Measurements from ENCODE around the gene ITPR3.

ITPR3 gene

GRCh38 chr6:33607784-33608161, 13.3 kb upstream of the ITPR3 start:
- no peak for TF ChIP-seq FOXM1 (IDR thresholded peaks at IDR 0.05; ENCODE audit: borderline replicate concordance, low read depth)
- no peak for TF ChIP-seq REST (IDR thresholded peaks at IDR 0.05; ENCODE audit: low read depth)
- TF ChIP-seq, protein P1, sequence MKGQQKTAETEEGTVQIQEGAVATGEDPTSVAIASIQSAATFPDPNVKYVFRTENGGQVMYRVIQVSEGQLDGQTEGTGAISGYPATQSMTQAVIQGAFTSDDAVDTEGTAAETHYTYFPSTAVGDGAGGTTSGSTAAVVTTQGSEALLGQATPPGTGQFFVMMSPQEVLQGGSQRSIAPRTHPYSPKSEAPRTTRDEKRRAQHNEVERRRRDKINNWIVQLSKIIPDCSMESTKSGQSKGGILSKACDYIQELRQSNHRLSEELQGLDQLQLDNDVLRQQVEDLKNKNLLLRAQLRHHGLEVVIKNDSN (IDR thresholded peaks at IDR 0.05): peak; percentile 65
- TF ChIP-seq RAD21 (IDR thresholded peaks at IDR 0.05; ENCODE audit: low read depth): peak; percentile 87
- no peak for TF ChIP-seq EGR1 (IDR thresholded peaks at IDR 0.05)
- peak; percentile 54 for TF ChIP-seq MAX (IDR thresholded peaks at IDR 0.05)
- TF ChIP-seq YY1 (IDR thresholded peaks at IDR 0.05; ENCODE audit: low read depth): no peak
- TF ChIP-seq TCF12 (IDR thresholded peaks at IDR 0.05; ENCODE audit: low read depth): no peak
- TF ChIP-seq TEAD4 (IDR thresholded peaks at IDR 0.05): no peak

DNA sequence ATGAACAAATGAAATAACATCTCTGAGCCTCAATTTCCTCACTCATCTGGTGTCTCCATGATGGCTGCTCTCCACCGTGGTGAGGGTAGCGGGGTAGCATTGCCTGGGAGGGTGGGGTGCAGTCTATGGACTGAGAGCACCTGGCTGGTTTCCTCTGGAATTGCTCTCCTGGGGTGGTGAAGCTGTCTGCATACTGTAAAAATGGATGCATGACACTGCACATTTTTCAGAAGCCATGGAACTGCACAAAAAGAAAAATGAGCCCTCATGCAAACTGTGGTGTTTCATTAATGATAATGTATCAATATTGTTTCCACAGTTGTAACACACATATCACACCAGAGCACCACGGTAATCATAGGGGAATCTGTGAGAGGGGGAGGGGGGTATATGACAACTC, 12.1 kb upstream of the ITPR3 start:
- TF ChIP-seq TEAD4 (IDR thresholded peaks at IDR 0.05) (no peak), TAF1 (IDR thresholded peaks at IDR 0.05; ENCODE audit: low read depth) (no peak), RAD21 (IDR thresholded peaks at IDR 0.05; ENCODE audit: low read depth) (no peak), NFIC (IDR thresholded peaks at IDR 0.05) (no peak), TCF12 (IDR thresholded peaks at IDR 0.05; ENCODE audit: low read depth) (no peak), YY1 (IDR thresholded peaks at IDR 0.05; ENCODE audit: low read depth) (no peak), FOXM1 (IDR thresholded peaks at IDR 0.05; ENCODE audit: borderline replicate concordance, low read depth) (no peak), ZBTB7A (IDR thresholded peaks at IDR 0.05; ENCODE audit: low read depth) (no peak), EP300 (IDR thresholded peaks at IDR 0.05; ENCODE audit: borderline replicate concordance) (no peak), EGR1 (IDR thresholded peaks at IDR 0.05) (no peak), CEBPB (IDR thresholded peaks at IDR 0.05) (no peak), CREB1 (IDR thresholded peaks at IDR 0.05; ENCODE audit: low read depth) (no peak), MAX (IDR thresholded peaks at IDR 0.05) (no peak), REST (IDR thresholded peaks at IDR 0.05; ENCODE audit: low read depth) (no peak)
- TF ChIP-seq, protein P1 (IDR thresholded peaks at IDR 0.05): no peak

GRCh38 chr6:33609528-33609927, 11.6 kb upstream of the ITPR3 start:
- TF ChIP-seq EP300 (IDR thresholded peaks at IDR 0.05; ENCODE audit: borderline replicate concordance) (no peak), MAX (IDR thresholded peaks at IDR 0.05) (no peak), CEBPB (IDR thresholded peaks at IDR 0.05) (no peak), NFIC (IDR thresholded peaks at IDR 0.05) (no peak), YY1 (IDR thresholded peaks at IDR 0.05; ENCODE audit: low read depth) (no peak), FOXM1 (IDR thresholded peaks at IDR 0.05; ENCODE audit: borderline replicate concordance, low read depth) (no peak), ZBTB7A (IDR thresholded peaks at IDR 0.05; ENCODE audit: low read depth) (no peak), EGR1 (IDR thresholded peaks at IDR 0.05) (no peak), TCF12 (IDR thresholded peaks at IDR 0.05; ENCODE audit: low read depth) (no peak), RAD21 (IDR thresholded peaks at IDR 0.05; ENCODE audit: low read depth) (no peak), CREB1 (IDR thresholded peaks at IDR 0.05; ENCODE audit: low read depth) (no peak), REST (IDR thresholded peaks at IDR 0.05; ENCODE audit: low read depth) (no peak), TEAD4 (IDR thresholded peaks at IDR 0.05) (no peak), TAF1 (IDR thresholded peaks at IDR 0.05; ENCODE audit: low read depth) (no peak)
- TF ChIP-seq, protein P1 (IDR thresholded peaks at IDR 0.05): no peak

DNA sequence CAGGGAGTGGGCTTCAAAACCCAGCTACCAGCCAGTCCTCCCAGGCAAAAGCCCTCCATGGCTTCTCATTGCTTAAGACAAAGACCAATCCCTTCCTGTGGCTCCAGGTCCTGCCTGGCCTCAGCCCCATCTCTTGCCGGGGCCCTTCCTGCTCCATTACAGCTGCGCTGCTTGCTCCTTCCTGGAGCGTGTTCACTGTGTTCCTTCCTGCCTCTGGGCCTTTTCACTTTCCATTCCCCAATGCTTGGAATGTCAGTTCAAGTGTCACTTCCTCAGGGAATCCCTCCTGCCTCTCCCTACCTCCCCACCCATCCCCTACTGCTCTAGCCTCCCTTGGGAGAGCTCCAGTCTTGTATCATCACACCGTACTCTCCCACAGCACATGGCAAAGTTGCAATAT, 11.1 kb upstream of the ITPR3 start:
- TF ChIP-seq YY1 (IDR thresholded peaks at IDR 0.05; ENCODE audit: low read depth): no peak
- TF ChIP-seq, protein P1 (IDR thresholded peaks at IDR 0.05): no peak
- TF ChIP-seq TAF1 (IDR thresholded peaks at IDR 0.05; ENCODE audit: low read depth): no peak
- TF ChIP-seq EP300 (IDR thresholded peaks at IDR 0.05; ENCODE audit: borderline replicate concordance): no peak
- no peak for TF ChIP-seq TCF12 (IDR thresholded peaks at IDR 0.05; ENCODE audit: low read depth)

All from Ishikawa (cell line).